Endothelial cell of umbilical vein (primary cell): ENCODE data around the gene IRF2BP2. TPM values are rescaled to one million over a fixed set of nuclear protein-coding genes. Genes with fewer than 3 reads are reported as not detected.

Source experiments
- BruUV-seq: library from RNA; stranded (reverse); fragments of 400-500 nt; replicated peaks from 2 replicates; lab custom pipeline; 2021; lab: Mats Ljungman, UMichigan
- CTCF ChIA-PET: fragments of 300-600, 350-600 bp; sonication (Branson Sonifier 250); formaldehyde crosslinking; loops from one replicate; lab custom pipeline; 2021; ENCODE audit warnings: antibody characterized with exemption, inconsistent platforms; lab: Charles Lee
- POLR2A ChIA-PET: fragments of 300-600, 350-600 bp; sonication (Branson Sonifier 250); formaldehyde crosslinking; loops from one replicate; lab custom pipeline; 2021; ENCODE audit warnings: antibody characterized with exemption, inconsistent platforms; lab: Charles Lee
- DNase-seq: peaks from one replicate; pipeline ENCODE4 v3.0.0-alpha.2; 2011; ENCODE audit warnings: low read depth, low spot score
- FAIRE-seq: peaks from 2 replicates; lab custom pipeline; 2011; peaks lifted over from hg19 to GRCh38; lab: Jason Lieb, UNC
- H2AFZ ChIP-seq: 2 replicates; pipeline ENCODE4 v1.6.0; 2012; ENCODE audit warnings: low read depth, low read length, control low read depth, inconsistent platforms
- H3K27ac ChIP-seq: 2 replicates; pipeline ENCODE4 v1.5.1; 2011; ENCODE audit warnings: low read depth, mild to moderate bottlenecking, control low read depth, low read length, moderate library complexity; ENCODE audit not compliant: insufficient read depth
- H3K27me3 ChIP-seq, 2 experiments: 2 replicates each; pipeline versions ENCODE4 v1.6.0 to v1.6.1; 2011; ENCODE audit warnings: low read length in 2 of 2, mixed read lengths in 1 of 2; ENCODE audit not compliant: control insufficient read depth in 2 of 2, insufficient read depth in 2 of 2
- H3K36me3 ChIP-seq, 2 experiments: 2 replicates in 1 of 2; 3 replicates in 1 of 2; pipeline ENCODE4 v1.5.1; 2011; ENCODE audit warnings: low read length in 2 of 2, mild to moderate bottlenecking in 1 of 2, moderate library complexity in 1 of 2; ENCODE audit not compliant: control insufficient read depth in 2 of 2, insufficient read depth in 2 of 2; ENCODE audit errors: extremely low read depth in 1 of 2
- H3K4me1 ChIP-seq: 3 replicates; pipeline ENCODE4 v1.5.1; 2011; ENCODE audit warnings: mild to moderate bottlenecking, low read length; ENCODE audit not compliant: control insufficient read depth, insufficient read depth; ENCODE audit errors: extremely low read depth
- H3K4me2 ChIP-seq: 2 replicates; pipeline ENCODE4 v1.6.1; 2011; ENCODE audit warnings: low read length, control low read depth, mixed read lengths; ENCODE audit not compliant: insufficient read depth
- H3K4me3 ChIP-seq, 3 experiments: fragments of 200-600 bp in 1 of 3; sonication (generic), shearing (Covaris generic) in 1 of 3; replicated peaks in 1 of 3; 2 replicates each; pipeline ENCODE4 v1.5.1; 2011 to 2016; ENCODE audit warnings: control low read depth in 3 of 3, low read length in 3 of 3, mild to moderate bottlenecking in 2 of 3, inconsistent platforms in 1 of 3, low read depth in 1 of 3, moderate library complexity in 1 of 3; ENCODE audit not compliant: insufficient read depth in 1 of 3
- H3K79me2 ChIP-seq: 2 replicates; pipeline ENCODE4 v1.6.0; 2012; ENCODE audit warnings: low read length, inconsistent platforms; ENCODE audit not compliant: control insufficient read depth, insufficient read depth
- H3K9ac ChIP-seq: replicated peaks from 2 replicates; pipeline ENCODE3; 2011; ENCODE audit warnings: low read length, control low read depth; ENCODE audit not compliant: insufficient read depth; ENCODE audit errors: extremely low read depth
- H3K9me1 ChIP-seq: replicated peaks from 3 replicates; pipeline ENCODE4 v1.6.0; 2011; ENCODE audit warnings: mild to moderate bottlenecking, low read length; ENCODE audit not compliant: control insufficient read depth, insufficient read depth; ENCODE audit errors: extremely low read depth
- H3K9me3 ChIP-seq: replicated peaks from 2 replicates; pipeline ENCODE4 v1.5.1; 2012; ENCODE audit warnings: low read length, inconsistent platforms; ENCODE audit not compliant: control insufficient read depth, insufficient read depth
- H4K20me1 ChIP-seq: replicated peaks from 2 replicates; pipeline ENCODE3; 2011; ENCODE audit warnings: mild to moderate bottlenecking, low read length; ENCODE audit not compliant: control insufficient read depth, insufficient read depth; ENCODE audit errors: extremely low read depth
- EZH2 ChIP-seq: IDR thresholded peaks from 2 replicates; pipeline ENCODE4 v1.6.1; 2012; ENCODE audit warnings: borderline replicate concordance, low read depth, mild to moderate bottlenecking, moderate library complexity, low read length, inconsistent platforms; ENCODE audit not compliant: severe bottlenecking
- FOS ChIP-seq: IDR thresholded peaks from 2 replicates; pipeline ENCODE4 v1.6.1; 2011; ENCODE audit warnings: mild to moderate bottlenecking, low read length, moderate library complexity, borderline replicate concordance; ENCODE audit not compliant: insufficient read depth
- GATA2 ChIP-seq: IDR thresholded peaks from 2 replicates; pipeline ENCODE4 v1.7.0; 2011; ENCODE audit warnings: low read depth, mild to moderate bottlenecking, moderate library complexity, mixed read lengths, low read length; ENCODE audit not compliant: insufficient read length, insufficient read depth
- JUN ChIP-seq: IDR thresholded peaks from 2 replicates; pipeline ENCODE4 v1.6.1; 2011; ENCODE audit warnings: borderline replicate concordance, low read depth; ENCODE audit not compliant: insufficient read length, insufficient read depth
- MYC ChIP-seq: IDR thresholded peaks from one replicate; pipeline ENCODE4 v1.6.1; 2011; ENCODE audit warnings: mild to moderate bottlenecking, low read depth, low read length
- POLR2A ChIP-seq: IDR thresholded peaks from 2 replicates; pipeline ENCODE4 v1.6.1; 2012; ENCODE audit warnings: low read depth, mild to moderate bottlenecking, control low read depth, low read length
- POLR2AphosphoS5 ChIP-seq: IDR thresholded peaks from 2 replicates; pipeline ENCODE4 v1.6.1; 2012; ENCODE audit warnings: low read depth, mild to moderate bottlenecking, control low read depth, low read length, moderate library complexity; ENCODE audit not compliant: insufficient read depth
- dilution Hi-C: fragments of 300-500 bp; cut with MboI; formaldehyde crosslinking; loops from one replicate; pipeline ENCODE4 v1.15.0; 2019; ENCODE audit warnings: low sequenced_read_pairs; ENCODE audit not compliant: extremely low pct_ligation_motif_present
- intact Hi-C: fragments of 100-400 bp; cut with micrococcal nuclease; formaldehyde crosslinking; loops from one replicate; pipeline ENCODE4 v1.10.0; 2022
- polyA plus RNA-seq, 4 experiments: library from polyadenylated mRNA; depleted of rRNA in 3 of 4; stranded (reverse) in 3 of 4; unstranded in 1 of 4; fragments of >200 nt; gene quantifications; 2 replicates each; pipeline versions ENCODE4 v1.2.1 to v1.2.3, GENCODE V29; 2011 to 2012; ENCODE audit warnings: missing spikeins in 1 of 4
- total RNA-seq: library from RNA; stranded (reverse); gene quantifications from 2 replicates; pipeline ENCODE4 v1.2.3, GENCODE V29; 2021
- TF ChIP-seq, protein P1 (sequence below), 2 donors: IDR thresholded peaks; 1 replicate in 1 of 2; 2 replicates in 1 of 2; pipeline ENCODE4 v1.5.1; 2011; ENCODE audit warnings: low read length in 2 of 2, mild to moderate bottlenecking in 2 of 2, moderate library complexity in 2 of 2, control low read depth in 1 of 2, inconsistent platforms in 1 of 2, low read depth in 1 of 2; ENCODE audit not compliant: insufficient read depth in 1 of 2; ENCODE audit errors: extremely low read depth in 1 of 2
- TF ChIP-seq, protein P2 (sequence below): IDR thresholded peaks from 2 replicates; pipeline ENCODE4 v1.6.1; 2011; ENCODE audit not compliant: insufficient read depth, insufficient read length

The IRF2BP2 gene
- total and polyA plus RNA-seq, 2 donors (not counting 3 experiments of a cell fraction or from before 2014, with no cell fraction given) = 66.6 to 109 TPM

DNA sequence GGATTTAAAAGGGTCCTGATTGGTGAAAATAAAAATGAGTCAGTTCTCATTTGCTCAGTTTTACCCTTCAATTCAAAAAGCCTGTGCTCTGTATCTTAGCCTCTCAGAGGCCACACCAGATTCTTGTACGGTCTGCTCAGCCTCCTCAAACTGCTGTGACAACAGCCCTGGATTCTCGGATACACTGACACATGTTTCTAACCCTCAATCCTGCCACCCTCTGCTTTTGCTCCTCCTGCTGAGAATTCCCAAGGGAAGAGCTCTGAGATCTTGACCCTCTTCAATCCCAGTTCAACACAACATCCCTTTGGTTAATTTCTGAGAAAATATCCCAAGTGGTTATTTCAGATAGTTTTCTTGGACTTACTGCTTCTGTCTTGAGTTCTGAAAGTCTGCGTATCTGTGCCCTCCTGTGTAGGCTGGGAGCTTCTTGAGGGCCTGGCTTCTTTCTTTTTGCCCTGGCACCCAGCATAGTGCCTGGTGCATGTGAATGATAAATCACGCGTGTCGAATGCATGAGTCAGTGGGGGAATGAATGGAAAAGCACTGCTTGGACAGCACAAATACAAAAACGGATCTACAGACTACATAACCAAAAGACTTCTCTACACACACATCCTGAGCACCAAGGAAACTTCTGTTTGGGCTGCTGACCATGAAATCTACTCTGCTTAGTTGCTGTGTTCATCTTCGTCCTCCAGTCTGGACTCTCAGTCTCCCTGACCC, 24.5 kb downstream of the IRF2BP2 start:
- Histone ChIP-seq H3K4me1 (no peaks in the 10 kb centered on the region), H3K36me3 (no peaks in the 10 kb centered on the region), H3K9me3 (no peaks in the 10 kb centered on the region), H3K27ac (no peak overlapping the region), H3K4me2 (no peak overlapping the region), H3K4me3 (no peak overlapping the region), H3K27me3 (peaks cover 0 to 5% of the 10 kb centered on the region in 2 experiments), H2AFZ (no peak overlapping the region), H3K9ac (no peak overlapping the region), H3K9me1 (no peaks in the 10 kb centered on the region), H4K20me1 (no peaks in the 10 kb centered on the region), H3K79me2 (no peaks in the 10 kb centered on the region)
- POLR2A ChIA-PET = no interaction called here
- CTCF ChIA-PET = interaction anchor here (1.1 to 2.0 kb wide), 5 partner anchors 8 to 98 kb away, joined by 3 to 8 read pairs (median 6); no protein-coding TSS in a partner anchor
- FAIRE-seq = no peak
- dilution Hi-C loops (no loop called here), intact Hi-C loops (no loop called here)
- no TSS peak for BruUV-seq
- no peak for DNase-seq
- TF ChIP-seq FOS = no peak
- TF ChIP-seq GATA2 = no peak
- TF ChIP-seq POLR2A = no peak
- TF ChIP-seq MYC = no peak
- TF ChIP-seq, protein P1, sequence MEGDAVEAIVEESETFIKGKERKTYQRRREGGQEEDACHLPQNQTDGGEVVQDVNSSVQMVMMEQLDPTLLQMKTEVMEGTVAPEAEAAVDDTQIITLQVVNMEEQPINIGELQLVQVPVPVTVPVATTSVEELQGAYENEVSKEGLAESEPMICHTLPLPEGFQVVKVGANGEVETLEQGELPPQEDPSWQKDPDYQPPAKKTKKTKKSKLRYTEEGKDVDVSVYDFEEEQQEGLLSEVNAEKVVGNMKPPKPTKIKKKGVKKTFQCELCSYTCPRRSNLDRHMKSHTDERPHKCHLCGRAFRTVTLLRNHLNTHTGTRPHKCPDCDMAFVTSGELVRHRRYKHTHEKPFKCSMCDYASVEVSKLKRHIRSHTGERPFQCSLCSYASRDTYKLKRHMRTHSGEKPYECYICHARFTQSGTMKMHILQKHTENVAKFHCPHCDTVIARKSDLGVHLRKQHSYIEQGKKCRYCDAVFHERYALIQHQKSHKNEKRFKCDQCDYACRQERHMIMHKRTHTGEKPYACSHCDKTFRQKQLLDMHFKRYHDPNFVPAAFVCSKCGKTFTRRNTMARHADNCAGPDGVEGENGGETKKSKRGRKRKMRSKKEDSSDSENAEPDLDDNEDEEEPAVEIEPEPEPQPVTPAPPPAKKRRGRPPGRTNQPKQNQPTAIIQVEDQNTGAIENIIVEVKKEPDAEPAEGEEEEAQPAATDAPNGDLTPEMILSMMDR (IDR thresholded peaks at IDR 0.05; ENCODE audit: extremely low read depth in 1 of 2, insufficient read depth in 1 of 2, low read depth in 1 of 2, low read length in 2 of 2) = no peak
- no peak for TF ChIP-seq JUN
- TF ChIP-seq POLR2AphosphoS5 = no peak
- no peak for TF ChIP-seq EZH2
- TF ChIP-seq, protein P2, sequence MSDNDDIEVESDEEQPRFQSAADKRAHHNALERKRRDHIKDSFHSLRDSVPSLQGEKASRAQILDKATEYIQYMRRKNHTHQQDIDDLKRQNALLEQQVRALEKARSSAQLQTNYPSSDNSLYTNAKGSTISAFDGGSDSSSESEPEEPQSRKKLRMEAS = no peak
